Neutrophil (primary cell): ENCODE measurements around the gene IFT80.

Experiments used
- H3K27ac ChIP-seq: fragments of 200-600 bp; sonication (generic); 2 replicates; pipeline ENCODE4 v1.5.1; 2016; ENCODE audit warnings: mild to moderate bottlenecking, moderate library complexity
- H3K27me3 ChIP-seq: fragments of 200-600 bp; sonication (generic); 2 replicates; pipeline ENCODE4 v1.6.0; 2016; ENCODE audit warnings: mild to moderate bottlenecking
- H3K36me3 ChIP-seq: fragments of 200-600 bp; sonication (generic); 2 replicates; pipeline ENCODE4 v1.5.1; 2017
- H3K4me1 ChIP-seq, 2 experiments: fragments of 200-600 bp in 1 of 2; sonication (generic) in 1 of 2; 1 replicate in 1 of 2; 2 replicates in 1 of 2; pipeline versions ENCODE4 v1.5.1 to v1.6.1; 2013 to 2016; ENCODE audit warnings: low read depth in 1 of 2, low read length in 1 of 2, mild to moderate bottlenecking in 1 of 2, moderate library complexity in 1 of 2; ENCODE audit not compliant: control insufficient read depth in 1 of 2, insufficient read depth in 1 of 2
- H3K4me3 ChIP-seq, 2 experiments: fragments of 200-600 bp in 1 of 2; sonication (generic) in 1 of 2; 1 replicate in 1 of 2; 2 replicates in 1 of 2; pipeline ENCODE4 v1.5.1; 2013 to 2016; ENCODE audit warnings: low read depth in 1 of 2, low read length in 1 of 2, mild to moderate bottlenecking in 1 of 2, moderate library complexity in 1 of 2
- H3K9me3 ChIP-seq: fragments of 200-600 bp; sonication (generic); 2 replicates; pipeline ENCODE4 v1.5.1; 2016
- CTCF ChIP-seq: fragments of 200-600 bp; sonication (generic); IDR thresholded peaks from 2 replicates; pipeline ENCODE4 v1.5.1; 2016; ENCODE audit warnings: antibody characterized with exemption

Gene IFT80

DNA sequence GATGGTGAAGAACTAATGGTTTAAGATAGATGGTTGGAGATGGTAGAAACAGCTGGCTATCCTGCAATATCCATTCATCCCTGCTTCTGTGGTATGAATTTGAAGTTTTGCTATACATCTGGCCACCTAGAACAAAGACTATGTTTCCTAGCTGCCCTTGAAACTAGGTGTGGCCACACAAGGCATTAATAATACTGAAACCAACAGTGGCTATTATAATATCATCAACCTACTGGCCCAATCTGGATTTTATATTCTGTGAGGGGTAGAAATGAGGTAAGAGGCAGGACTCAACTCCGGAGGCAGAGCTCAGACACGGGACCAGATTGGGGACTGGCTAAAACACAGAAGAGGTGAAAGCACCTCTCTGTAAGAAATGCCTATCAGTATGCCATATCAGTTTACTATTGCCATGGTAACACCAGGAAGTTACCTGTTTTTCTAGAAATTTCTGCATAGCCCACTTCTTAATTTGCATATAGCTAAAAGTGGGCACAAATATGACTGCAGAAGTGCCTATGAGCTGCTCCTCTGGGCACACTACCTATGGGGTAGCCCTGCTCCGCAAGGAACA, 8.4 kb downstream of the IFT80 start:
- no peak for TF ChIP-seq CTCF
- Histone ChIP-seq H3K9me3 (no peaks in the 10 kb centered on the region), H3K27me3 (no peaks in the 10 kb centered on the region), H3K4me1 (no peaks in the 10 kb centered on the region), H3K4me3 (no peak overlapping the region), H3K27ac (no peak overlapping the region), H3K36me3 (no peaks in the 10 kb centered on the region)

- H3K4me1 ChIP-seq = no peaks in the 10 kb centered on the region
- no peak overlapping the region for H3K4me3 ChIP-seq
- H3K36me3 ChIP-seq = no peaks in the 10 kb centered on the region
- TF ChIP-seq CTCF = no peak
- no peak overlapping the region for H3K27ac ChIP-seq
- H3K27me3 ChIP-seq = no peaks in the 10 kb centered on the region
- H3K9me3 ChIP-seq = no peaks in the 10 kb centered on the region
Measured at GRCh38 chr3:160384639-160385318, 14.2 kb downstream of the IFT80 start.

GRCh38 chr3:160381470-160381869, 17.6 kb downstream of the IFT80 start:
- Histone ChIP-seq H3K27ac (no peak overlapping the region), H3K9me3 (no peaks in the 10 kb centered on the region), H3K27me3 (no peaks in the 10 kb centered on the region), H3K36me3 (no peaks in the 10 kb centered on the region), H3K4me3 (no peak overlapping the region), H3K4me1 (no peaks in the 10 kb centered on the region)
- TF ChIP-seq CTCF = no peak

DNA sequence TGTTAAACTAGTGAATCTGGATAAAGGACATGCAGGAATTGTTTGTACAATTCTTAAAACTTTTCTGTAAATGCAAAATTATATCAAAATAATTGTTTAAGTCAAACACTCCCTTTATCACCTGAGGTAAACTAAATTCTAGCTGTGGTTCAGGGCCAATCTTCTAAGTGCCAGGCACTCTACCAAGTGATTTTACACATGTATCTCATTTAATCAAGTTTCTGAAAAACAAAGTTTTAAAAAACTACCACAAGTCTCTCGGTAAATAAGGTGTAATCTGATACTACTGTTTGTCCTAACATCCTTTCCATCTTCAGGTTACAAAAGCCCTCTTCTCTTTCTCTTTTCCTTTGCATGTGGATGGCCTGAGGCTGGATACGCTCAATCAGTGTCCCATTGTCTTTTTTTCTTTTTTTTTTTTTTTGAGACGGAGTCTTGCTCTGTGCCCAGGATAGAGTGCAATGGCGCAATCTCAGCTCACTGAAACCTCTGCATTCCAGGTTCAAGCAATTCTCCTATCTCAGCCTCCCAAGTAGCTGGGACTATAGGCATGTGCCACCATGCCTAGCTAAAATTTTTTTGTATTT, 19.3 kb downstream of the IFT80 start:
- H3K27me3 ChIP-seq = no peaks in the 10 kb centered on the region
- no peak overlapping the region for H3K4me3 ChIP-seq
- no peak overlapping the region for H3K27ac ChIP-seq
- TF ChIP-seq CTCF = no peak
- H3K4me1 ChIP-seq = no peaks in the 10 kb centered on the region
- H3K9me3 ChIP-seq = no peaks in the 10 kb centered on the region
- H3K36me3 ChIP-seq = no peaks in the 10 kb centered on the region

DNA sequence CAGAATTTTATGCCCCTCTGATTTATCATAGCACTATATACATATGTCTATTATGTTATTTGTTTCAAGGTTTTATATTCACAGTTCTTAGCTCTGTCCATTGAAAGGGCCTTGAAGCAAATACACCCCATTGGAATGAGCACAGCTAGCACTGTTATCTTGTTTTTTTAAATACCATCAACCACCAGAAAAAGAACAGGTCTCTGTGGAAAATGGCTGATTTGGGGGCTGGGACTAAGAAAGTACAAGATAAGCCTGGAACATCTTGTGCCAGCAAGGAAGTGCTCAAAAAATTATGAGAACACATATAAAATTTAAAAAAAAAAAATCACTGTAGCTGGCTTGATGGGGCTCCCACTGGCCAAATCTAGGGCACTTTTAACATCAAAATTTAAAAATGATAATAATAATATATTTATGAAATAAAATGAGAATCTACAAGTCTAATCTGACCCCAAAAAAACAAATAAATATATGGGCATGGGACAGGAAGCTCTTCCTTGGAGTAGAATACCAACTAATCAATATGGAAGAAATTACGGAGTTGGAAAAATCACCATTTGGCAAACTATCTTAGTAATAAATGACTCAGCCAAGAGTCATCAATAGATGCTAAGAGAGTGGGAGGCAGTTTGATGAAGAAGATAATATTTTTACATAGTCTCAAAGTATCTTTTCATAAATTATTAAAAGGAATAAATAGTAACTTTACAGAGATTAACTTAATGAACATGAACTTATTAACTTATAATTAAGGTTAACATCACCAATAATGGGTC, 20.5 kb downstream of the IFT80 start:
- no peak for TF ChIP-seq CTCF
- Histone ChIP-seq H3K27me3 (no peaks in the 10 kb centered on the region), H3K4me1 (no peaks in the 10 kb centered on the region), H3K36me3 (no peaks in the 10 kb centered on the region), H3K4me3 (no peak overlapping the region), H3K9me3 (no peaks in the 10 kb centered on the region), H3K27ac (no peak overlapping the region)
